Measurements from ENCODE around the gene CACNA2D3. TPM values are rescaled to one million over a fixed set of nuclear protein-coding genes. Genes with fewer than 3 reads are reported as not detected.

CACNA2D3 gene
- total RNA-seq, 1 donor from 2014 or later: not detected

DNA sequence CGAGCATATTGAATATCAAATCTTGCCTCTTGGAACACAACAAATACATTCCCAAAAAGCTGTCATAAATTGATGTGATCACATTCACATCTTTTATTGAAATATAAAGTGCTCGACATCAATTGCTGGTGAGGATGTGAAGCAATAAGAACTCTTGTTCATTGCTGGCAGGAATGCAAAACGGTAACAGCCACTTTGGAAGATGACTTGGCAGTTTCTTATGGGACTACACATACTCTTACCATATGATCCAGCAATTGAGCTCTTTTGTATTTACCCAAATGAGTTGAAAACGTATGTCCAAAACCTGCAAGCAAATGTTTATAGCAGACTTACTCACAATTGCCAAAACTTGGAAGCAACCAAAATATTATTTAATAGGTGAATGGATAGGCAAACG is 234.9 kb downstream of the CACNA2D3 start:
- Mint-ChIP-seq H3K27ac (ENCODE audit: unreplicated experiment) (no peak overlapping the region), H3K4me3 (ENCODE audit: unreplicated experiment) (no peak overlapping the region), H3K9me3 (ENCODE audit: low read depth) (peaks cover 6% of the 10 kb centered on the region), H3K4me1 (ENCODE audit: low read depth) (no peaks in the 10 kb centered on the region), H3K36me3 (ENCODE audit: low read depth) (no peaks in the 10 kb centered on the region), H3K27me3 (ENCODE audit: low read depth) (no peaks in the 10 kb centered on the region)
- no peak for DNase-seq (ENCODE audit: low spot score)
- TF ChIP-seq, protein P1, sequence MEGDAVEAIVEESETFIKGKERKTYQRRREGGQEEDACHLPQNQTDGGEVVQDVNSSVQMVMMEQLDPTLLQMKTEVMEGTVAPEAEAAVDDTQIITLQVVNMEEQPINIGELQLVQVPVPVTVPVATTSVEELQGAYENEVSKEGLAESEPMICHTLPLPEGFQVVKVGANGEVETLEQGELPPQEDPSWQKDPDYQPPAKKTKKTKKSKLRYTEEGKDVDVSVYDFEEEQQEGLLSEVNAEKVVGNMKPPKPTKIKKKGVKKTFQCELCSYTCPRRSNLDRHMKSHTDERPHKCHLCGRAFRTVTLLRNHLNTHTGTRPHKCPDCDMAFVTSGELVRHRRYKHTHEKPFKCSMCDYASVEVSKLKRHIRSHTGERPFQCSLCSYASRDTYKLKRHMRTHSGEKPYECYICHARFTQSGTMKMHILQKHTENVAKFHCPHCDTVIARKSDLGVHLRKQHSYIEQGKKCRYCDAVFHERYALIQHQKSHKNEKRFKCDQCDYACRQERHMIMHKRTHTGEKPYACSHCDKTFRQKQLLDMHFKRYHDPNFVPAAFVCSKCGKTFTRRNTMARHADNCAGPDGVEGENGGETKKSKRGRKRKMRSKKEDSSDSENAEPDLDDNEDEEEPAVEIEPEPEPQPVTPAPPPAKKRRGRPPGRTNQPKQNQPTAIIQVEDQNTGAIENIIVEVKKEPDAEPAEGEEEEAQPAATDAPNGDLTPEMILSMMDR (IDR thresholded peaks at IDR 0.05): no peak

DNA sequence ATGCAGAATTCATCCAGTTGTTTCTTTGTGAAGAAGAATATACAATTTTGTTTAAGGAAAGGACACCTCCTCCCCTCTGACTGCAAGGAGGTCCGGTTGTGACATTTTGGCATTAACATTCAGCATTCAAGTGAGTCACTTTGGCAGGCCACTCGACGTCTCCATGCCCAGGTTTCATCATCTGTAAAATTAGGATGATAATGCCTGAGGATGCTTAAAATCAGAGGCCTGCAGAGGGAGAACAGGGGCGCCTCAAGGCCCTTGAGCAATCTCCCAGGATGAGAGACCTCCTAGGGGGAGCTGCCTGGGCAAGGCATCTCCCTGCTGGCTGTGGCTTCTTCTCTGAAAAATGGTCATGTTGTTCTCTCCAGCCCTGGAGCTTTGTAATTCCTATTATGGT is 236.0 kb downstream of the CACNA2D3 start:
- no peak overlapping the region for H3K27ac Mint-ChIP-seq (ENCODE audit: unreplicated experiment)
- DNase-seq (ENCODE audit: low spot score): no peak
- no peaks in the 10 kb centered on the region for H3K4me1 Mint-ChIP-seq (ENCODE audit: low read depth)
- H3K9me3 Mint-ChIP-seq (ENCODE audit: low read depth): peaks cover 6% of the 10 kb centered on the region
- no peak overlapping the region for H3K4me3 Mint-ChIP-seq (ENCODE audit: unreplicated experiment)
- H3K36me3 Mint-ChIP-seq (ENCODE audit: low read depth): no peaks in the 10 kb centered on the region
- TF ChIP-seq, protein P1 (IDR thresholded peaks at IDR 0.05): no peak
- H3K27me3 Mint-ChIP-seq (ENCODE audit: low read depth): no peaks in the 10 kb centered on the region

DNA sequence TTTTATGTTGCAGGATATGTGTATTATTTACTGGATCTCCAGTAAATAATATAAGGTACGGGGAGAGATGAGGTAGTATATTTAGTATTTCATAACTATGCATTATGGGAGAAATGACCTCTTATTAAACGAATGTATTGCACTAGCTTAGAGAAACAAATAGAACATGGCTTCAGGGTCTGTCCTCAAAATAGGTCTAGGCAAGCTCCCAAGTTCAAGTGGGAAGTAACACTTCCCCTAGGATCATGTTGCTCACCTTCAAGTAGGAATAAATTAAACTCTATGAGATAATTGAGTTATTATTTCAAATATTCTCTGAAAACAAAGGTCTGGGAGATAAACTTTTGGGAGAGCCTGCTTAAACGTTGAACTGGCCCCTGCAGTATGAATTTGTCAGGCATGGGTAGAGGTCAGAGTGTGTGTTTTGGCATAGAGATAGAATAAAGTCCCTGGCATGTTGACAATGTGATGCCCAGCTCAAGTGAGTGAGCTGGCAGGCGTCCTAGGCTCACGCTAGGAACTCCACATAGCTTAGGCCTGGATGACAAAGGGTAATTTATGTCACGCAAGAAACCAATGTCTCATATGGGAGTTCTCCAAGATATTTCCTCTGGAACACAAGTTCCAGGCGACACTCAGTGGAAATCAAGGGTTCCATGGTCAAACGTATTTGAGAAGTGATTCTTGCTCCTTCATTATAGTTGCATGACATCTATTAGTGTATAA is 236.8 kb downstream of the CACNA2D3 start:
- H3K4me3 Mint-ChIP-seq (ENCODE audit: unreplicated experiment): no peak overlapping the region
- H3K4me1 Mint-ChIP-seq (ENCODE audit: low read depth): no peaks in the 10 kb centered on the region
- DNase-seq (ENCODE audit: low spot score): no peak
- H3K27ac Mint-ChIP-seq (ENCODE audit: unreplicated experiment): no peak overlapping the region
- no peaks in the 10 kb centered on the region for H3K36me3 Mint-ChIP-seq (ENCODE audit: low read depth)
- TF ChIP-seq, protein P1 (IDR thresholded peaks at IDR 0.05): no peak
- H3K9me3 Mint-ChIP-seq (ENCODE audit: low read depth): peaks cover 6% of the 10 kb centered on the region
- H3K27me3 Mint-ChIP-seq (ENCODE audit: low read depth): no peaks in the 10 kb centered on the region

DNA sequence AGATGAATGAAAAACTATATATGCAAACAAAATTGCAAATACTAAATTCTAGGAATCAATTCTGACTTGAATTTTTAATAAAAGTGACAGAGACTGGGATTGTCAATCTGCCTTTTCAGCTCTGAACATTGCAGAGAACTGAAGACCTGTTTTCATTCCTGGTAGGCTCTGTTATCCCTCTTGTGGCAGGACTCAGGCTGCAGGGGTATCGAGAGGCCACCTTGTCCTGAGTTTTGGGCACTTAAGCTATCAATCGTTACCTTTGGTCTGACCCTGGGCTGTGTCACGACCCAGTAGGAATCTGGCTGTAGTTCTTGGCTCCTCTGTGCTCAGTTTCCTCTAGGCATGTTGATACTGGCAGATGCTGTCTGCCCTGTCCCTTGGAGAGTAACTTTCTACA is 238.0 kb downstream of the CACNA2D3 start:
- Mint-ChIP-seq H3K27ac (ENCODE audit: unreplicated experiment) (no peak overlapping the region), H3K36me3 (ENCODE audit: low read depth) (no peaks in the 10 kb centered on the region), H3K4me3 (ENCODE audit: unreplicated experiment) (no peak overlapping the region), H3K27me3 (ENCODE audit: low read depth) (no peaks in the 10 kb centered on the region), H3K9me3 (ENCODE audit: low read depth) (peaks cover 6% of the 10 kb centered on the region), H3K4me1 (ENCODE audit: low read depth) (no peaks in the 10 kb centered on the region)
- no peak for DNase-seq (ENCODE audit: low spot score)
- TF ChIP-seq, protein P1 (IDR thresholded peaks at IDR 0.05): no peak

DNA sequence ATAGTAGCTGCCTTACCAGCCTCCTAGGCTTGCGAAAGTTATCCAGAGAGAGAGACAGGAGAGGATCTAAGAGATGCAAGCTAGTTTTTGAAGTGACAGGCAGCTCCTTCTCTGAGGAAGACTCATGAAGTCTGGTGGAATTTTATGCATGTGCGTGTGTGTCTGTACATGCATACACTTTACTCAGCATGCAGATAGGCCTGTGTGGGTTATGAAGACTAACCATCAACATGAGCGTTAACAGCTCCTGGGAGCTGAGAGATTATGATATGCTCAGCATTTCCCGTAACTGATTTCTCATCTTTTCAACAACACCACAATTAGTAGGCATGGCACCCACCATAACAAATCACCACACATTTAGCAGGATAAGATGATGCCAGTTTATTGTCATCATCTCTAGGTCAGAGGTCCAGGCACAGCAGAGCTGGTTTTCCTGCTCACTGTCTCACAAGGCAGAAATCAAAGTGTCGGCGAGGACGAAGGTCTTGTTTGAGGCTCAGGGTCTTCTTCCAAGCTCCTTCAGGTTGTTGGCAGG is 239.5 kb downstream of the CACNA2D3 start:
- peaks cover 6% of the 10 kb centered on the region for H3K9me3 Mint-ChIP-seq (ENCODE audit: low read depth)
- no peaks in the 10 kb centered on the region for H3K27me3 Mint-ChIP-seq (ENCODE audit: low read depth)
- DNase-seq (ENCODE audit: low spot score): no peak

More for the DNA sequence above, 239.5 kb downstream of the CACNA2D3 start:
- no peaks in the 10 kb centered on the region for H3K4me1 Mint-ChIP-seq (ENCODE audit: low read depth)
- H3K27ac Mint-ChIP-seq (ENCODE audit: unreplicated experiment): no peak overlapping the region
- TF ChIP-seq, protein P1 (IDR thresholded peaks at IDR 0.05): no peak
- no peak overlapping the region for H3K4me3 Mint-ChIP-seq (ENCODE audit: unreplicated experiment)
- H3K36me3 Mint-ChIP-seq (ENCODE audit: low read depth): no peaks in the 10 kb centered on the region

Measured in chondrocyte (in vitro differentiated cells).